Measurements from ENCODE around the gene CTSS. TPM values are rescaled to one million over a fixed set of nuclear protein-coding genes. Genes with fewer than 3 reads are reported as not detected.

Gene CTSS
- total RNA-seq, 1 experiment from 2014 or later: not detected

DNA sequence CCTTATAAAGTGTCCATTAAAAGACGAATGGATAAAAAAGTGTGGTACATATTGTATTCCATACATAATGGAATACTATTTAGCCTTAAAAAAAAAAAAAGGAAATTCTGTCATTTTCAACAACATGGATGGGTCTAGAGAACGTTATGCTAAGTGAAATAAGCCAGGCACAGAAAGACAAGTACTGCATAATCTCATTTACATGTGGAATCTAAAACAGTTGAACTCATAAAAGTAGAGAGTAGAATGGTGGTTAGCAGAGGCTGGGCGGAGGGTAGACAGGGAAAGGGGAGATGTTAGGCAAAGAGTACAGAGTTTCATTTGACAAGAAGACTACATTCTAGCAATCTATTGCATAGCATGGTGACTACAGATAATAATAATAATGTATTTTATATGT lies 2.6 kb downstream of the CTSS start:
- H3K4ac ChIP-seq (ENCODE audit: low read depth, low read length): no peak overlapping the region
- no CpG with 5 or more reads among the region's 3 CpGs for WGBS (ENCODE audit: extremely low coverage, insufficient read length, low lambda C conversion rate)
- TF ChIP-seq, protein P1, sequence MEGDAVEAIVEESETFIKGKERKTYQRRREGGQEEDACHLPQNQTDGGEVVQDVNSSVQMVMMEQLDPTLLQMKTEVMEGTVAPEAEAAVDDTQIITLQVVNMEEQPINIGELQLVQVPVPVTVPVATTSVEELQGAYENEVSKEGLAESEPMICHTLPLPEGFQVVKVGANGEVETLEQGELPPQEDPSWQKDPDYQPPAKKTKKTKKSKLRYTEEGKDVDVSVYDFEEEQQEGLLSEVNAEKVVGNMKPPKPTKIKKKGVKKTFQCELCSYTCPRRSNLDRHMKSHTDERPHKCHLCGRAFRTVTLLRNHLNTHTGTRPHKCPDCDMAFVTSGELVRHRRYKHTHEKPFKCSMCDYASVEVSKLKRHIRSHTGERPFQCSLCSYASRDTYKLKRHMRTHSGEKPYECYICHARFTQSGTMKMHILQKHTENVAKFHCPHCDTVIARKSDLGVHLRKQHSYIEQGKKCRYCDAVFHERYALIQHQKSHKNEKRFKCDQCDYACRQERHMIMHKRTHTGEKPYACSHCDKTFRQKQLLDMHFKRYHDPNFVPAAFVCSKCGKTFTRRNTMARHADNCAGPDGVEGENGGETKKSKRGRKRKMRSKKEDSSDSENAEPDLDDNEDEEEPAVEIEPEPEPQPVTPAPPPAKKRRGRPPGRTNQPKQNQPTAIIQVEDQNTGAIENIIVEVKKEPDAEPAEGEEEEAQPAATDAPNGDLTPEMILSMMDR (conservative IDR thresholded peaks at IDR 0.05): no peak

More for the DNA sequence above, 2.6 kb downstream of the CTSS start:
- H4K8ac ChIP-seq (replicated peaks; ENCODE audit: insufficient read length, low read depth, low read length): no peak overlapping the region
- no peak overlapping the region for H2BK12ac ChIP-seq (ENCODE audit: insufficient read length, low read depth, low read length)
- H3K27ac ChIP-seq (ENCODE audit: insufficient read length, low read depth, low read length): no peak overlapping the region
- no peak overlapping the region for H3T11ph ChIP-seq (ENCODE audit: low read length)
- H3K9ac ChIP-seq (ENCODE audit: extremely low read depth, insufficient read length, low read length): no peak overlapping the region
- no peak overlapping the region for H2BK5ac ChIP-seq (ENCODE audit: insufficient read length, low read length)
- H3K56ac ChIP-seq (ENCODE audit: insufficient read length, low read depth, low read length): no peak overlapping the region
- H3K27me3 ChIP-seq (ENCODE audit: insufficient read depth, low read length): no peaks in the 10 kb centered on the region
- H3K9me3 ChIP-seq (ENCODE audit: control insufficient read depth, low read depth, low read length): no peaks in the 10 kb centered on the region
- H3K9me3 Mint-ChIP-seq: peaks cover 7% of the 10 kb centered on the region in 2 experiments
- H4K91ac ChIP-seq (ENCODE audit: insufficient read length, low read depth, low read length): no peak overlapping the region
- H4K20me1 ChIP-seq (ENCODE audit: control insufficient read depth, insufficient read depth, insufficient read length): no peaks in the 10 kb centered on the region
- H2BK20ac ChIP-seq (ENCODE audit: low read depth, low read length, poor library complexity, severe bottlenecking): no peak overlapping the region
- peaks cover 3% of the 10 kb centered on the region; the same call in 1 of the 2 replicates for H3K27me3 Mint-ChIP-seq (ENCODE audit: low read depth)
- H3K4me1 ChIP-seq (ENCODE audit: insufficient read depth, low read length): no peaks in the 10 kb centered on the region
- H3K4me3 Mint-ChIP-seq: no peak overlapping the region
- H3K18ac ChIP-seq (ENCODE audit: insufficient read length, low read depth, low read length): no peak overlapping the region
- no peak for DNase-seq
- no peak overlapping the region for H2AFZ ChIP-seq (ENCODE audit: low read length)
- no peak overlapping the region for H3K23ac ChIP-seq (ENCODE audit: insufficient read length, low read depth, low read length)
- no peaks in the 10 kb centered on the region for H3K79me2 ChIP-seq (ENCODE audit: insufficient read depth, low read length)
- H3K36me3 Mint-ChIP-seq (ENCODE audit: insufficient read depth in 1 of 3, low read depth in 3 of 3): peaks cover 0 to 7% (median 5%) of the 10 kb centered on the region in 3 experiments; a peak in 5 of 7 replicates
- H3K14ac ChIP-seq (ENCODE audit: insufficient read depth, low read length): no peak overlapping the region
- no peak overlapping the region for H2AK5ac ChIP-seq (ENCODE audit: insufficient read length, low read length)
- no peak overlapping the region for H2BK120ac ChIP-seq (ENCODE audit: low read depth, low read length, poor library complexity, severe bottlenecking)
- H3K79me1 ChIP-seq (ENCODE audit: insufficient read depth, low read depth, low read length, poor library complexity, severe bottlenecking): no peaks in the 10 kb centered on the region
- no peak overlapping the region for H2BK15ac ChIP-seq (ENCODE audit: low read depth, low read length)
- no peak overlapping the region for H3K27ac Mint-ChIP-seq
- H4K5ac ChIP-seq (ENCODE audit: insufficient read length, low read depth, low read length): no peak overlapping the region
- H3K4me2 ChIP-seq (ENCODE audit: insufficient read depth, insufficient read length, low read length): no peak overlapping the region
- H3K4me1 Mint-ChIP-seq: no peaks in the 10 kb centered on the region
- H3K23me2 ChIP-seq (ENCODE audit: insufficient read length, low read depth, low read length, poor library complexity, severe bottlenecking): no peaks in the 10 kb centered on the region
